GM12878 (cell line): ENCODE measurements around the gene ATP8B1. TPM values are rescaled to one million over a fixed set of nuclear protein-coding genes. Genes with fewer than 3 reads are reported as not detected.

Source experiments
- ATF7 ChIP-seq: fragments of 450-650 bp; IDR thresholded peaks from 2 replicates; pipeline ENCODE4 v1.6.1; 2016; ENCODE audit warnings: low read depth, mild to moderate bottlenecking
- E2F4 ChIP-seq: IDR thresholded peaks from 2 replicates; pipeline ENCODE4 v1.6.1; 2012; ENCODE audit warnings: low read depth, low read length, improper control_type of control experiment
- JUNB ChIP-seq: IDR thresholded peaks from 2 replicates; pipeline ENCODE4 v1.6.1; 2016; ENCODE audit warnings: antibody characterized with exemption, mild to moderate bottlenecking
- NFIC ChIP-seq: IDR thresholded peaks from 2 replicates; pipeline ENCODE4 v1.6.1; 2012; ENCODE audit warnings: low read depth, mild to moderate bottlenecking, inconsistent platforms, low read length, moderate library complexity
- POLR2A ChIP-seq: IDR thresholded peaks from 2 replicates; pipeline ENCODE4 v1.6.1; 2011; ENCODE audit warnings: low read depth, mild to moderate bottlenecking, low read length
- POLR2AphosphoS2 ChIP-seq: IDR thresholded peaks from 2 replicates; pipeline ENCODE4 v1.6.1; 2011; ENCODE audit warnings: low read depth, mild to moderate bottlenecking, low read length, improper control_type of control experiment, moderate library complexity
- RFX5 ChIP-seq: IDR thresholded peaks from 2 replicates; pipeline ENCODE4 v1.6.1; 2011; ENCODE audit warnings: low read depth, low read length, improper control_type of control experiment
- RUNX3 ChIP-seq: IDR thresholded peaks from 2 replicates; pipeline ENCODE4 v1.6.1; 2012; ENCODE audit warnings: low read length, inconsistent platforms
- SKIL ChIP-seq: fragments of 450-650 bp; IDR thresholded peaks from 2 replicates; pipeline ENCODE4 v1.6.1; 2017; ENCODE audit warnings: mild to moderate bottlenecking, low read depth, inconsistent platforms; ENCODE audit not compliant: poor library complexity, severe bottlenecking
- YBX1 ChIP-seq: fragments of 450-650 bp; IDR thresholded peaks from 2 replicates; pipeline ENCODE4 v1.6.1; 2016; ENCODE audit warnings: antibody characterized with exemption
- polyA plus RNA-seq, 11 experiments: library from polyadenylated mRNA; depleted of rRNA in 4 of 11; unstranded in 6 of 11; stranded (reverse) in 5 of 11; fragments of >200 nt; fragmentation: Nextera tagmentation in 4 of 11; fragmentation: Illumina TruSeq in 1 of 11; extraction: Ambion mirVana in 4 of 11; extraction: Trizol in 1 of 11; gene quantifications; 1 replicate in 1 of 11; 2 replicates in 10 of 11; pipeline versions ENCODE4 v1.2.1 to v1.2.3, GENCODE V29; 2011 to 2016; ENCODE audit warnings: inconsistent platforms in 2 of 11, missing spikeins in 2 of 11, low read depth in 1 of 11
- total RNA-seq, 4 experiments: library from RNA; depleted of rRNA in 3 of 4; stranded (reverse); fragments of >200 nt in 3 of 4; fragmentation: Illumina TruSeq in 1 of 4; extraction: Trizol in 1 of 4; gene quantifications; 2 replicates each; pipeline versions ENCODE4 v1.2.1 to v1.2.3, GENCODE V29; 2013 to 2021
- TF ChIP-seq, protein P1 (sequence below): IDR thresholded peaks from 2 replicates; pipeline ENCODE4 v1.6.1; 2012; ENCODE audit warnings: low read length, inconsistent platforms
- TF ChIP-seq, protein P2 (sequence below): fragments of 450-650 bp; conservative IDR thresholded peaks from 2 replicates; pipeline ENCODE4 v1.6.1; 2017; ENCODE audit warnings: mild to moderate bottlenecking, moderate library complexity
- TF ChIP-seq, protein P3 (sequence below): fragments of 150-350 bp; IDR thresholded peaks from 2 replicates; pipeline ENCODE4 v1.6.1; 2016; ENCODE audit warnings: low read depth, low read length

The ATP8B1 gene
- total and polyA plus RNA-seq, 10 of the 15 experiments (the other 5 are each of a cell fraction or from before 2014, with no cell fraction given) = 0.03 to 0.37 (median 0.11) TPM

GRCh38 chr18:57787068-57787685, 15.9 kb downstream of the ATP8B1 start (continued):
- TF ChIP-seq E2F4 = no peak
- TF ChIP-seq, protein P1, sequence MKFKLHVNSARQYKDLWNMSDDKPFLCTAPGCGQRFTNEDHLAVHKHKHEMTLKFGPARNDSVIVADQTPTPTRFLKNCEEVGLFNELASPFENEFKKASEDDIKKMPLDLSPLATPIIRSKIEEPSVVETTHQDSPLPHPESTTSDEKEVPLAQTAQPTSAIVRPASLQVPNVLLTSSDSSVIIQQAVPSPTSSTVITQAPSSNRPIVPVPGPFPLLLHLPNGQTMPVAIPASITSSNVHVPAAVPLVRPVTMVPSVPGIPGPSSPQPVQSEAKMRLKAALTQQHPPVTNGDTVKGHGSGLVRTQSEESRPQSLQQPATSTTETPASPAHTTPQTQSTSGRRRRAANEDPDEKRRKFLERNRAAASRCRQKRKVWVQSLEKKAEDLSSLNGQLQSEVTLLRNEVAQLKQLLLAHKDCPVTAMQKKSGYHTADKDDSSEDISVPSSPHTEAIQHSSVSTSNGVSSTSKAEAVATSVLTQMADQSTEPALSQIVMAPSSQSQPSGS = no peak
- TF ChIP-seq SKIL = no peak
- TF ChIP-seq, protein P2, sequence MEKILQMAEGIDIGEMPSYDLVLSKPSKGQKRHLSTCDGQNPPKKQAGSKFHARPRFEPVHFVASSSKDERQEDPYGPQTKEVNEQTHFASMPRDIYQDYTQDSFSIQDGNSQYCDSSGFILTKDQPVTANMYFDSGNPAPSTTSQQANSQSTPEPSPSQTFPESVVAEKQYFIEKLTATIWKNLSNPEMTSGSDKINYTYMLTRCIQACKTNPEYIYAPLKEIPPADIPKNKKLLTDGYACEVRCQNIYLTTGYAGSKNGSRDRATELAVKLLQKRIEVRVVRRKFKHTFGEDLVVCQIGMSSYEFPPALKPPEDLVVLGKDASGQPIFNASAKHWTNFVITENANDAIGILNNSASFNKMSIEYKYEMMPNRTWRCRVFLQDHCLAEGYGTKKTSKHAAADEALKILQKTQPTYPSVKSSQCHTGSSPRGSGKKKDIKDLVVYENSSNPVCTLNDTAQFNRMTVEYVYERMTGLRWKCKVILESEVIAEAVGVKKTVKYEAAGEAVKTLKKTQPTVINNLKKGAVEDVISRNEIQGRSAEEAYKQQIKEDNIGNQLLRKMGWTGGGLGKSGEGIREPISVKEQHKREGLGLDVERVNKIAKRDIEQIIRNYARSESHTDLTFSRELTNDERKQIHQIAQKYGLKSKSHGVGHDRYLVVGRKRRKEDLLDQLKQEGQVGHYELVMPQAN = no peak
- TF ChIP-seq ATF7 = no peak
- TF ChIP-seq YBX1 = no peak
- no peak for TF ChIP-seq RFX5
- TF ChIP-seq JUNB = no peak
- TF ChIP-seq, protein P3, sequence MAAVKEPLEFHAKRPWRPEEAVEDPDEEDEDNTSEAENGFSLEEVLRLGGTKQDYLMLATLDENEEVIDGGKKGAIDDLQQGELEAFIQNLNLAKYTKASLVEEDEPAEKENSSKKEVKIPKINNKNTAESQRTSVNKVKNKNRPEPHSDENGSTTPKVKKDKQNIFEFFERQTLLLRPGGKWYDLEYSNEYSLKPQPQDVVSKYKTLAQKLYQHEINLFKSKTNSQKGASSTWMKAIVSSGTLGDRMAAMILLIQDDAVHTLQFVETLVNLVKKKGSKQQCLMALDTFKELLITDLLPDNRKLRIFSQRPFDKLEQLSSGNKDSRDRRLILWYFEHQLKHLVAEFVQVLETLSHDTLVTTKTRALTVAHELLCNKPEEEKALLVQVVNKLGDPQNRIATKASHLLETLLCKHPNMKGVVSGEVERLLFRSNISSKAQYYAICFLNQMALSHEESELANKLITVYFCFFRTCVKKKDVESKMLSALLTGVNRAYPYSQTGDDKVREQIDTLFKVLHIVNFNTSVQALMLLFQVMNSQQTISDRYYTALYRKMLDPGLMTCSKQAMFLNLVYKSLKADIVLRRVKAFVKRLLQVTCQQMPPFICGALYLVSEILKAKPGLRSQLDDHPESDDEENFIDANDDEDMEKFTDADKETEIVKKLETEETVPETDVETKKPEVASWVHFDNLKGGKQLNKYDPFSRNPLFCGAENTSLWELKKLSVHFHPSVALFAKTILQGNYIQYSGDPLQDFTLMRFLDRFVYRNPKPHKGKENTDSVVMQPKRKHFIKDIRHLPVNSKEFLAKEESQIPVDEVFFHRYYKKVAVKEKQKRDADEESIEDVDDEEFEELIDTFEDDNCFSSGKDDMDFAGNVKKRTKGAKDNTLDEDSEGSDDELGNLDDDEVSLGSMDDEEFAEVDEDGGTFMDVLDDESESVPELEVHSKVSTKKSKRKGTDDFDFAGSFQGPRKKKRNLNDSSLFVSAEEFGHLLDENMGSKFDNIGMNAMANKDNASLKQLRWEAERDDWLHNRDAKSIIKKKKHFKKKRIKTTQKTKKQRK = no peak
- no peak for TF ChIP-seq POLR2A
- no peak for TF ChIP-seq NFIC
- no peak for TF ChIP-seq RUNX3
- TF ChIP-seq POLR2AphosphoS2 = no peak
